HT1080 (cell line): ENCODE data around the gene LCAT. TPM values are rescaled to one million over a fixed set of nuclear protein-coding genes. Genes with fewer than 3 reads are reported as not detected.
"Not testable (repeated sequence)": the region's sequence is repeated elsewhere in the genome, so short reads cannot be mapped to it uniquely, and the experiment has no call there.

Experiments
- DNase-seq: peaks from one replicate; pipeline ENCODE4 v3.0.0-alpha.2; 2015; ENCODE audit warnings: low read depth
- polyA plus RNA-seq, 2 experiments: library from polyadenylated mRNA; depleted of rRNA; stranded (reverse); fragments of >200 nt; gene quantifications; 2 replicates each; pipeline ENCODE4 v1.2.3, GENCODE V29; 2015
- total RNA-seq: library from RNA; depleted of rRNA; stranded (reverse); fragments of >200 nt; shearing (Covaris generic); gene quantifications from 2 replicates; pipeline ENCODE4 v1.2.3, GENCODE V29; 2014; rRNA removed

LCAT gene, protein sequence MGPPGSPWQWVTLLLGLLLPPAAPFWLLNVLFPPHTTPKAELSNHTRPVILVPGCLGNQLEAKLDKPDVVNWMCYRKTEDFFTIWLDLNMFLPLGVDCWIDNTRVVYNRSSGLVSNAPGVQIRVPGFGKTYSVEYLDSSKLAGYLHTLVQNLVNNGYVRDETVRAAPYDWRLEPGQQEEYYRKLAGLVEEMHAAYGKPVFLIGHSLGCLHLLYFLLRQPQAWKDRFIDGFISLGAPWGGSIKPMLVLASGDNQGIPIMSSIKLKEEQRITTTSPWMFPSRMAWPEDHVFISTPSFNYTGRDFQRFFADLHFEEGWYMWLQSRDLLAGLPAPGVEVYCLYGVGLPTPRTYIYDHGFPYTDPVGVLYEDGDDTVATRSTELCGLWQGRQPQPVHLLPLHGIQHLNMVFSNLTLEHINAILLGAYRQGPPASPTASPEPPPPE
- total RNA-seq: 3.3 and 3.5 TPM in 2 replicates
- 2.7 and 3.6 TPM in 2 replicates for polyA plus RNA-seq (2015; cell fraction: cytosol; rRNA removed)
- polyA plus RNA-seq (2015; cell fraction: nucleus; rRNA removed): 44.3 and 44.6 TPM in 2 replicates

DNA sequence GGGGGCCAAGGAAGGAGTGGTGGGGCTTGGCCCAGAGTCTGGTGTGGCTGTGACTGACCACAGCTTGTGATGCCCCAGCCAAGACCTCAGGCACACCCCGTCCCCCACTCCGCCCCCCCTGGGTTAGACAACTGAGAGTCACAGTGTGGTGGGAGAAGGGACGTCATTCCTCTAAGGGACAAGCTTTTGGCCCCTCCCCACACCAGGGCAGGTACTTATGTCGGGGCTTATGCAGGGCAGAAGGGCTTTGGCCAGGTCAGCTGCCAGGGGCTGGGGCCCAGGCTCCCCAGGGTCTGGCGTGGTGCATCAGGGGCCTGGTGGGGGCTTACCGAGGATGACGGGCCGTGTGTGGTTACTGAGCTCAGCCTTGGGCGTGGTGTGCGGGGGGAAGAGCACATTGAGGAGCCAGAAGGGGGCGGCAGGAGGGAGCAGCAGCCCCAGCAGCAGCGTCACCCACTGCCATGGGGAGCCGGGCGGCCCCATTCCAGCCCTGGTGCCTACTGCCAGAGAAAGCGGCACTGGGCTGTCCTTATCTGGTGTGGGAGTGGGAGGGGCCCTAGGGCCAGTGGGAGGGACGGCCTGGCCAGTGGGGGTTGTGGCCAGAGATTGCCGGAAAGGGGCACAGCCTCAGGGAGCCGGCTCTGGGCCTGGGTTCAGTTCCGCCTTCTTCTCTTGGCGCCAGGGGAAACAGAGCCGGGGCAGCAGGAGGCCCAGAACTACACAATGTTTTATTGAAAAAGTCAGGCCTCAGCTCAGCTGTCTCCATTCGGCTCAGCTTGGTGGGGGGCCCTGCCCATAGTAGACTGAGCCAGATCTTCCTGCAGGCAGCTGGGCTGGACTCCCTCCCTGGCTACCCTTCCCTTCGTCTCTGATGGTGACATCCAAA lies at the start of gene LCAT:
TSS of gene LCAT (minus strand) at position 502 of the 886 bp plus-strand sequence. CDS start at position 483, 19 bp downstream.
- DNase-seq: no peak

DNA sequence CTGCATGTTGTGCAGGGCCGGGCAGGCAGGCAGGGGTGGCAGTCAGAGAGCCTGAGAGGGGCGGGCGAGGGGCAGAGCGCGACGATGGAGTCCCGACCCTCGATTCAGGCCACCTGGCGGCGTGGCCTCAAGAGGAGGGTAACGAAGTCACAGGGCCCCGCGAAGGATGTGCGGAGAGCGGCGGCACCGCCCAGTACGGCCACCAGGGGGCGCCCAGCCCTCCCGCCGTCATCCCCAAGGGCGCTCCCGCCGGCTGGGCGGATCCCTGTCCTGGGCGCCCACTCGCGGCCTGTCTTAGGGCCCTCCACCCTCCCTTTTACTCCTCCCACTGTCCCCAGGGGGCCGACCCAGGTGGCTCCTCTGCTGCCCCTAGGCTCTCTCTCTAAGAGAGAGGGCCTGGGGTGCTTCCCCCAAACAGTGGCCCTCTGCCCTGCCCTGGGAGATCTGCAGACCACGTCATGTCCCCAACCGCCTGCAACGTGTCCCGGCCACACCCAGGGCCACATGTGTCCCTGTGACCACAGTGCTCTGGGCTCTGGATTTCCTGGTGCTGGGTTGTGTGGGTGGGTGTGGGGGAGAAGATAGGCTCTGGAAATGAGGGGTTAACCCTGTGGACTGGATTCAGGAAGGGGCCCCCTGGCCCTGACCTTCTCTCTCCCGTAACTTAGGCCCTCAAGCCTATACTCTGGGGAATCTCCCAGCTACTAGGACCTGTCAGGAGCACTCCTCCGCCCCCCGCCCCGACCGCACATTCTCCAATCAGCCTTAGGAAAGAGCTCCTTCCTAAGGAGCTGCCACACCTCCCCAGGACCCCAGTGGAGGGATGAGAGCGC lies 49.5 kb upstream of the LCAT start:
- DNase-seq: peak; percentile 65

DNA sequence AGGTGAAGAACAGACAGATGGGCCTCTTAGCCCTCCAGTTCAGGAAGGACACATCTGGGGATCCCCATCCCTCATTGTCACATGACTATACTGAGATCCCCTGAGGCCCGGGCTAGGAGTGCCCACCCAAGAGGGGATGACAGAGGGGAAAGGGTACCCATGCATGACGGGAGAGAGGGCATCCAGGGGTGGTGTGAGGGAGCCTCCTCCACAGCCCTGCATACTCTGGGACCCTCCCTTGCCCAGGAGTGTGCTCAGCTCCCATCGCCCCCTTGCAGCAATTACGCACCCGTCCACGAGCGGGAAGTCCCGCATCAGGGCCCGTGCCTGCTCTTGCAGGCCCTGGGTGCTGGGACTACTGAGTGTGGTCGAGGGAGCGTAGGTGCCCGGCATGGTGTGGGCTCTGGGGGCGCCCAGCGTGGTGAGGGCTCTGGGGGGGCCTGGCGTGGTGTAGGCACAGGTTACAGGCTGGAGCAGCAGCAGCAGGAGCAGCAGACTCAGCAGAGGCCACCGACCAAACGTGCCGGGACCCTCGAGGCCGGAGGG lies 48.8 kb upstream of the LCAT start:
- DNase-seq: no peak

DNA sequence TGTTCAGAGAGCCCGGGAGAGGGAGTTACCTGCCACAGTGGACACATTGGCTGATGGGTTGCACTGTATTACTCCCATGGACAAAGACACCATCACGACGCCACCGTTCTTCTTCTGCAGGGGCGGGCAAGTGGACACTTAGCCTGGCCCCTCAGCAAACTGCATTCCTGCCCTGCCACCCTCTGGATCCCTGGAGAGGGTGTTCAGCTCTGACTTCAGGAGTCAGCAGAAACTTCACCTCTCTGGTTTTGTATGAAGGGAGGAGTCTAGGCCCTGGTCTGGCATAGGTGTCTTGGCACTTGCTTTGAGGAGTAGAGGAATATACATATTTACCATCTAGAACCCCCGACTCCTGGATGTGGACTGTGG lies 46.1 kb upstream of the LCAT start:
- DNase-seq: no peak

DNA sequence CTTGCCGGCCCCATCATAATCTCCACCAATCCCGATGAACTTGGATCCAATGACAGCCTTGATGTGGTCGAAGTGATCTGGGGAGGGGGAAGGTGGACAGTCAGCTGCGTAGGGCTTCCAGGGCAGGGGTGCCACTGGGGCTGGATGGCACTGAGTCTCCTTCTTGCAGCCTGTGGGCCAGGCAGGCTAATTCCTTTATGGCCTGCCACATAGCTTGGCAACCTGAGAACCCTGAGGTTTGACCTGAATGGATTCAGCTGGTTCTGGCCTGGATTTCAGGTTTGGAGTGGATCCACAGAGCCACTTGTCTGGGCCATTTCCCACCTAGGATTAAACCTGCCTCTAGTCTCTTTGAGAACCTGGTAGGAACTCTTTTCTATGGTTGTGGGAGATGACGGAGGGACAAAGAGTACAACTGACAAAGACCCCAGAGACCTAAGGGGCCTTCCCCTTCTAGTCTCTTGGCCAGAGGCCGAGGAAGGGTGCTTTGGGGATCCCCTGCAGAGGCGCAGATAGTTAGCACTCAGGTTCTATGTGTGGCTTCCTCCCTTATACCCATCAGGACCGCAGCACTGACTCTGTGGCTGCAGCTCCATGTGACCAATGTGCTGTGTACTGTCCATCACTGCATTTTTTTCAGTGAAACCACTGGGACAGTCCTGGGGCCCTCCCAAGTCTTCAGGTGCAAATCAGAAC lies 45.5 kb upstream of the LCAT start:
- no peak for DNase-seq

DNA sequence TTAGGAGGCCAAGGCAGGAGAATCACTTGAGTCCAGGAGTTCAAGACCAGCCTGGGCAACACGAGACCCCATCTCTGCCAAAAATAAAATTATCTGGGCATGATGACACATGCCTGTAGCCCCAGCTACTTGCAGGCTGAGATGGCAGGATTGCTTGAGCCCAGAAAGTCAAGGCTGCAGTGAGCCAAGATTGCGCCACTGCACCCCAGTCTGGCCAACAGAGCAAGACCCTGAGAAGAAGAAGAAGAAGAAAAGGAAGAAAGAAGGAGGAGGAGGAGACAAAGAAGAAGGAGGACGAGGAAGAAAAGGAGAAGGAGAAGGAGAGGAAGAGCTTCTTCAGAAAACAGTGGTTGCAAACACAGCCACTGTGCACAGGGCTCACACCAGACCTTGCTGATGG lies 44.8 kb upstream of the LCAT start:
- DNase-seq: no peak

DNA sequence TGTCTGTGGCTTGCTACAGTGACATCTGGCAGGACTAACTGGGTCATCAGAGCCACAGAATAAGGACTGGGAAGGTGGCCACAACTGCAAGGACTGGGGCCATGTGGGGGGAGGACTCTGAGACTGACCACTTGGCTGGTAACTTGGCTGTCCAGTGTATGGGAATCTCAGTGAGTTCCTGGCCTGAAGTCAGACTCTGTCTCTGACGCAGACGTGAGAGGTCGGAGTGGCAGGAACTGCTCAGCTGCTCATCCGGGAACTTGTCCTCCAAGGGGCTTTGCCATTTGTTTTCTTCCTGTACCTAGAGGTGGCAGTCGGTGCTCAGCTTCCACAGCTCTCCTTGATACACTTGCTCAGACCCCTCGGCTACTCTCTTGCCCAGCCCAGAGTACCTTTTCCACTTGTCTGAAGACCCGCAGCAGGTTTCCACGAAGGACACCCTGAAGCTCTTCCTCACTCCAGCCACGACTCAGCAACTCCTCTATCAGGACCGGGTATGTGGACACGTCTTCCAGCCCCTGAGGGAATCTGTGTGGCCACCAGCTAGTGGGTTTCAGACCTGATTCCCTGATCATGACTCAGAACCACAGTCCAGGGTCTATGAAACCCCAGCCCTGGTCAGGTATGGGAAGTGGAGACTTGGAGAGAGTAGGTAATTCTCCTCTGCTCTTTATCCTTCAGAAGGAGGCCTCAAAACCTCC lies 43.7 kb upstream of the LCAT start:
- DNase-seq: no peak

DNA sequence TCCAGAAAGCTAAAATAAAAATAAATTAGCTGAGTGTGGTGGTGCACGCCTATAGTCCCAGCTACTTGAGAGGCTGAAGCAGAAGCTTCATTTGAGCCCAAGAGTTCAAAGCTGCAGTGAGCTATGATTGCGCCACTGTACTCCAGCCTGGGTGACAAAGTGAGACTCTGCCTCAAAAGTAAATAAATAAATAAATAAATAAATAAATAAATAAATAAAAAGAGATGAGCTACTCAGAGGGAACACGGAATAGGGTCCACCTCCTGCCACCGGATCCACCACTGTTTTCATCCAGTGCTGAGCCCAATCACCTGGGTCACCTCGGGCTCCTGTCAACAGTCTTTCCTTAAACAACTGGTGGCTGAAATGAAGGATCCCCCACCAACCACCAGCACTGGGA lies 43.0 kb upstream of the LCAT start:
- no peak for DNase-seq

DNA sequence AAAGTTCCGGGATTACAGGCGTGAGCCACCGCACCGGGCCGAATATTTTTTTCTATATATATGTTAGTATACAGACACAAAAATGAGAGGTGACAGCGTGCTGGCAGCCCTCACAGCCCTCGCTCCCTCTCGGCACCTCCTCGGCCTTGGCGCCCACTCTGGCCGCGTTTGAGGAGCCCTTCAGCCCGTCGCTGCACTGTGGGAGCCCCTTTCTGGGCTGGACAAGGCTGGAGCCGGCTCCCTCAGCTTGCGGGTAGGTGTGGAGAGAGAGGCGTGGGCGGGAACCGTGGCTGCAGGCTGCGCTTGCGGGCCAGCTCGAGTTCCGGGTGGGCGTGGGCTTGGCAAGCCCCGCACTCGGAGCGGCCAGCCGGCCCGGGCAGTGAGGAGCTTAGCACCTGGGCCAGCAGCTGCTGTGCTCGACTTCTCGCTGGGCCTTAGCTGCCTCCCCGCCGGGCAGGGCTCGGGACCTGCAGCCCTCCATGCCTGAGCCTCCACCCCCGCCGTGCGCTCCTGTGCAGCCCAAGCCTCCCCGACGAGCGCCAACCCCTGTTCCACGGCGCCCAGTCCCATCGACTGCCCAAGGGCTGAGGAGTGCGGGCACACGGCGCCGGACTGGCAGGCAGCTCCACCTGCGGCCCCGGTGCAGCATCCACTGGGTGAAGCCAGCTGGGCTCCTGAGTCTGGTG lies 38.2 kb upstream of the LCAT start:
- no peak for DNase-seq

DNA sequence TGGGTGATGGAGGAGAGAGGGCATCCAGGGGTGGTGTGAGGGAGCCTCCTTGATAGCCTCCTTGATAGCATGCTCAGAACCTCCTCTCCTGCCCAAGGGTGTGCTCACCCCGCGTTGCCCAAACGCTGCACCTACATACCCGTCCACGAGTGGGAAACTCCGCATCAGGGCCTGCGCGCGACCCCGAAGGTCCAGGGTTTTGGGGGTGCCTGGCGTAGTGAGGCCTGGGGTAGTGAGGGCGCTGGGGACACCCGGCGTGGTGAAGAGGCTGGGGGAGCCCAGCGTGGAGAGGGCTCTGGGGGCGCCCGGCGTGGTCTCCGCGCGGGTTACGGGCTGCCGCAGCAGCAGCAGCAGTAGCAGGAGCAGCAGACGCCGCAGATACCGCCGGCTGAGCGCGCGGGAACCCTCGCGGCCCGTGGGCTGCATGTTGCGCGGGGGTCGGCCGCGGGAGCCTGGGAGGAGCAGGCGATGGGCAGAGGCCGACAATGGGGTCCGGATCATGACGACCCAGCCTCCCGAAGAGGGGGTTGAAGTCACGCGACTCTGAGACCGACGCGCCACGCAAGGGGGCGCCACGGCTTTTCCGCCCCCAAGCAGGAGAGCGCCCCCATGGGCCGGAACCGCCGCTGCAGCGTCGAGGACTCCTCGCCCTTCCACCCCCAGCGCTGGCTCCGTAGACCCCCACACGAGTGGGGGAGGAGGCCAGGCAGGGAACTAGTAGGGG lies 36.2 kb upstream of the LCAT start, which contains the start of gene DPEP3:
TSS of gene DPEP3 (minus strand) at position 545 of the 724 bp plus-strand sequence. CDS start at position 426, 119 bp downstream.
- no peak for DNase-seq

DNA sequence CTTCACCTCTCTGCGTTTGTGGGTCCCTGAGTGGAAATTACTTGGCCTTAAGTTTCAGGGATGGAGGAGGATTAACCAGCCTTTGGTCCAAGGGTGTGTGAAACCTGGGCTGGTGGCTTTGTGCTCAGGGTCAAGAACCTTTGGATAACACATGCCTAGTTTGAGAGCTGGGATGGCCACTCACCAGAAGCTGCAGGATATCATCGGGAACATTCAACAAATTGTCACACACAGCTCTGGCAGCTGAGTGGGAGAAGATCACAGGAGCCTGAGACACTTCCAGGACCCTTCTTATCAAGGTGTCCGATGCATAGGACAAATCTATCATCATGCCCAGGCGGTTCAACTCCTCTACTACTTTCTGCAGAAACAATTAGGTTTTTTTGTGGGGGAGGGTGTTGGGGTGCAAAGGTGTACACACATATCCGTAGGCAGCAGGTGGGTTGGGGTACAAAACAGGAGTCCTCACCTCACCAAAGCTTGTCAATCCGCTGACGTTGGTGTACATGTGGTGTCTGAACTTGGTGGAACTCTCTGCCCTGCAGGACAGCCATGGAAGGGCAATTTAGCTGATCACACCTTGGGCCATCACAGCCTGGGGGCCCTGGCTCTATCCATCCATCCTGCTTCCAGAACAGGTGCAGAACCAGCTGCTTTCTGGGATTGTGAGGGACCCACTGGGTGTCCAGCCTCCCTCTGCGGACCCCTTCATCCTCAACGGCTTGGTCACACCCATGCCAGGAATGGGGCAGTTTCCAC lies 33.7 kb upstream of the LCAT start:
- no peak for DNase-seq

DNA sequence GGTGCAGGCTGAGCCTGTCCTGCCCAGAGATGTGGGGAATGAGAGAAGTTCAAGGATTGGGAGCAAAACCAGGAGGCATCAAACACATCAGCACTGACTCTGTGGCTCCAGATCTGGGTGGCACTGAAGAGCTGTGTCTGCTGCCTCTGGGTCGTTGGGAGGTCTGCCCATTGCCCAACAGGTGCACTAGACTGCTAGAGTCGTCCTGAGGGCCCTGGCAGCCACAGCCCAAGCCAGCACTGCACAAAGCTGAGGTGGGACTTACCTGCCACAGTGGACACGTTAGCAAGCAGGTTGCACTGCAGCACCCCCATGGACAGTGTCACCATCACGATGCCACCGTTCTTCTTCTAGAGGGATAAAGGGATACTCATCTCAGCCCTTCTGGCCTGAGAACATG lies 33.1 kb upstream of the LCAT start:
- DNase-seq: no peak

DNA sequence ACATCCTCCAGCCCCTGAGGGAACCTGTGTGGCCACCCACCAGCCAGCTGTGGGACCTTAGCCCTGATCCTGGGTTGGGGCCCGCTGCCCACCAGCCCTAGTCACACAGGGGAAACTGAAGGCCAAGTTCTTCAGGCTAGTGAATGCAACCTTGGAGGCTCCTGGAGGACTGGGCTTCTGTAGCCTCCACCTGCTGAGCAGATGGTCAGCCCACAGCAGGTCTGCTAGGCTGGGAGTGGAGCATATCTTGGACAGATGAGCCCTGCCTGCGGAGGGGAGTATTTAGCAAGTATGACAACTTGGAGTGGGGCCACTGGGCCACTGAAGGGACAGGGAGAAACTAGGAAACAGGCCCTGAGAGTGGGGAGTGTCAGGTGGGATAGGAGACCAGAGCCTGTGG lies 32.3 kb upstream of the LCAT start:
- no peak for DNase-seq

DNA sequence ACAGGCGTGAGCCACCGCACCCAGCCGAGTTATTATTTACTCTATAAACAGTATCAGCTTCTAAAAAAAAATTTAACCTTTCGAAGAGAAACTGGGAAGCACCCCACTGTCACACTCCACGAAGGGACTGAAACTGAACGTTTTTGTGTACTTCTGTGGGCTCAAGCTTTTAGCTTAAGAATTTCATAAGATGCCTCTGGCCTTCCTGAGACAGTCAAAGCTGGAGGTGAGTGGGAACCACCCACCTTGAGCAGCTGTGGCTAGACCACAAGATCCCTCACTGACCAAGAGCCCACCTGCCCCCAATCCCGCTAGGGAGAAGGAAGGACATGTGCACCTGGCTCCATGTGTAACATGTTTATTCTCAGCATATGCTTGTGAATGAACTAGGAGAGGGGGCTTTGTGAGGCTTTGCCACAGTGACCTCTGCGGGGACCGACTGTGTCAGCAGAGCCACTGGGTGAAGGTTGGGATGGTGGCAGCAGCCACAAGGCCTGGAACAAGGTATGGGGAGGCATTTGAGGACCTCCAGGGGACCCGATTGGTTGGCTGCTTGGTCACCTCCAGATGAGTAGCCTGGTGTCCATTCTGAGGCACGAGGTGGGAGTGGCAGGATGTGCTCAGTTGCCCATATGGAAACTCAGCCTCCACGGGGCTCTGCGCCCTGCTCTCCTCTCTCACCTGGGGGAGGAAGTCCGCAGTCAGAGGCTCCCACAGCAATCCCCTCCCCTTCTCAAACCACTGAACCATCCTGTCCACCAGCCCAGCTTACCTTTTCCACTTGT lies 31.6 kb upstream of the LCAT start:
- no peak for DNase-seq

DNA sequence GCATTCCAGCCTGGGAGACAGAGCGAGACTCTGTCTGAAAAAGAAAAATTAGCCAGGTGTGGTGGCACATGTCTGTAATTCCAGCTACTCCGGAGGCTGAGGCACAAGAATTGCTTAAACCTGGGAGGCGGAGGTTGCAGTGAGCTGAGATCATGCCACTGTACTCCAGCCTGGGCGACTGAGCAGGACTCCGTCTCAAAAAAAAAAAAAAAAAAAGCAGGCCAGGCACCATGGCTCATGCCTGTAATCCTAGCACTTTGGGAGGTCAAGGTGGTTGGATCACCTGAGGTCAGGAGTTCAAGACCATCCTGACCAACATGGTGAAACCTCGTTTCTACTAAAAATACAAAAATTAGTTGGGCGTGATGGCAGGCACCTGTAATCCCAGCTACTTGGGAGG lies 28.4 kb upstream of the LCAT start:
- not testable (repeated sequence) for DNase-seq

DNA sequence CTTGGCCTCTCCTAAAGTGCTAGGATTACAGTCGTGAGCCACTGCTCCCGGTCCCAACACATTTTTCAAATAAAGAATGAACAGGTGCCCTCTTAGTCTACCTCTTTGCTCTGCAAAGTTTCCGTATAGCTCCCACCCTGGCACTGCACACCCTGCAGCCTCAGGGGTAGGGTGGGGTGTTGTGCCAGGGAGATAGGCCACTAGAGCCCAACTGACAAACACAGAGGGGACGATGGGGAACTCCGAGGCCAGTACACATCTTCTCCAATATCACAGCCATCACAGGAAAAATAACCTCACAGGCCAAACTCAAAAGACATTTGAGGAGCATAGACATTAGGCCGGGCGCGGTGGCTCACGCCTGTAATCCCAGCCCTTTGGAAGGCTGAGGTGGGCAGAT lies 27.2 kb upstream of the LCAT start:
- no peak for DNase-seq
